HepG2 (cell line): Measurements from ENCODE around the gene KCNJ6. TPM values are rescaled to one million over a fixed set of nuclear protein-coding genes. Genes with fewer than 3 reads are reported as not detected.

Experiments used
- CEBPG ChIP-seq: IDR thresholded peaks from 2 replicates; pipeline ENCODE4 v1.6.1; 2016
- CSRNP2 ChIP-seq: sonication (generic); formaldehyde crosslinking; conservative IDR thresholded peaks from 2 replicates; pipeline ENCODE4 v1.8.0; 2022; ENCODE audit warnings: low read depth, missing genetic modification reagents
- NFIB ChIP-seq: sonication (generic); formaldehyde crosslinking; IDR thresholded peaks from 2 replicates; pipeline ENCODE4 v1.9.0; 2021; ENCODE audit warnings: missing genetic modification reagents, mild to moderate bottlenecking, borderline replicate concordance
- SRF ChIP-seq: IDR thresholded peaks from 2 replicates; pipeline ENCODE4 v1.6.1; 2011; ENCODE audit warnings: mild to moderate bottlenecking, low read depth, low read length, moderate library complexity
- ZBTB40 ChIP-seq, 2 experiments: fragments of 450-650 bp in 1 of 2; sonication (generic) in 1 of 2; formaldehyde crosslinking in 1 of 2; IDR thresholded peaks; 2 replicates each; pipeline versions ENCODE4 v1.6.1 to v1.8.0; 2016 to 2022; ENCODE audit warnings: antibody characterized with exemption in 1 of 2, mild to moderate bottlenecking in 1 of 2, missing genetic modification reagents in 1 of 2
- ZFP41 ChIP-seq: sonication (generic); formaldehyde crosslinking; IDR thresholded peaks from 2 replicates; pipeline ENCODE4 v1.4.0; 2020; ENCODE audit warnings: mild to moderate bottlenecking, missing genetic modification reagents, borderline replicate concordance
- ZNF333 ChIP-seq: sonication (generic); formaldehyde crosslinking; IDR thresholded peaks from 2 replicates; pipeline ENCODE4 v1.4.0; 2020; ENCODE audit warnings: mild to moderate bottlenecking, missing genetic modification reagents, borderline replicate concordance
- ZNF407 ChIP-seq: sonication (generic); formaldehyde crosslinking; IDR thresholded peaks from one replicate; pipeline ENCODE4 v1.5.1; 2020; ENCODE audit warnings: mild to moderate bottlenecking, missing genetic modification reagents; ENCODE audit errors: not compliant biosample characterization
- ZNF484 ChIP-seq: sonication (generic); formaldehyde crosslinking; IDR thresholded peaks from 2 replicates; pipeline ENCODE4 v1.5.1; 2020; ENCODE audit warnings: mild to moderate bottlenecking, low read depth, missing genetic modification reagents, borderline replicate concordance
- ZNF556 ChIP-seq: sonication (generic); formaldehyde crosslinking; IDR thresholded peaks from 2 replicates; pipeline ENCODE4 v1.4.0; 2020; ENCODE audit warnings: mild to moderate bottlenecking, missing genetic modification reagents, borderline replicate concordance
- polyA plus RNA-seq, 8 experiments: library from polyadenylated mRNA; depleted of rRNA in 3 of 8; stranded (reverse) in 7 of 8; unstranded in 1 of 8; fragments of >200 nt; fragmentation: Illumina TruSeq in 4 of 8; extraction: Trizol in 4 of 8; gene quantifications; 2 replicates each; pipeline versions ENCODE4 v1.2.1 to v1.2.3, GENCODE V29; 2011 to 2016; ENCODE audit warnings: low read depth in 4 of 8, missing spikeins in 1 of 8, mixed read lengths in 1 of 8; ENCODE audit not compliant: insufficient read depth in 1 of 8
- total RNA-seq, 5 experiments: library from RNA; depleted of rRNA; stranded (reverse); fragments of >200 nt; fragmentation: Illumina TruSeq; extraction: Trizol; gene quantifications; 2 replicates each; pipeline ENCODE4 v1.2.3, GENCODE V29; 2016; ENCODE audit warnings: low read depth in 1 of 5

The KCNJ6 gene
- total and polyA plus RNA-seq, 2 of the 13 experiments (the other 11 are each of a cell fraction or from before 2014, with no cell fraction given), result not detected

GRCh38 chr21:37630872-37631271 is 285.4 kb downstream of the KCNJ6 start (continued):
- TF ChIP-seq ZBTB40 (IDR thresholded peaks at IDR 0.05) (no peak), ZBTB40 (CRISPR knock-in tag; IDR thresholded peaks at IDR 0.05) (no peak), ZNF407 (CRISPR knock-in tag) (no peak), SRF (no peak), NFIB (CRISPR knock-in tag) (no peak), ZNF333 (CRISPR knock-in tag) (no peak), ZNF556 (no peak), CSRNP2 (CRISPR knock-in tag) (no peak), ZNF484 (CRISPR knock-in tag) (no peak), ZFP41 (no peak), CEBPG (no peak)
